Activated CD8-positive, alpha-beta memory T cell treated with anti-CD3 and anti-CD28 coated beads for 24 hours (primary cell): ENCODE results near the gene PUS3.
"Not testable (repeated sequence)": the region's sequence is repeated elsewhere in the genome, so short reads cannot be mapped to it uniquely, and the experiment has no call there.

Experiments used
- DNase-seq: peaks from one replicate; pipeline ENCODE4 v3.0.0-alpha.2; 2020

PUS3 gene

GRCh38 chr11:125918140-125918840 is 15.3 kb upstream of the PUS3 start:
- DNase-seq, result no peak

DNA sequence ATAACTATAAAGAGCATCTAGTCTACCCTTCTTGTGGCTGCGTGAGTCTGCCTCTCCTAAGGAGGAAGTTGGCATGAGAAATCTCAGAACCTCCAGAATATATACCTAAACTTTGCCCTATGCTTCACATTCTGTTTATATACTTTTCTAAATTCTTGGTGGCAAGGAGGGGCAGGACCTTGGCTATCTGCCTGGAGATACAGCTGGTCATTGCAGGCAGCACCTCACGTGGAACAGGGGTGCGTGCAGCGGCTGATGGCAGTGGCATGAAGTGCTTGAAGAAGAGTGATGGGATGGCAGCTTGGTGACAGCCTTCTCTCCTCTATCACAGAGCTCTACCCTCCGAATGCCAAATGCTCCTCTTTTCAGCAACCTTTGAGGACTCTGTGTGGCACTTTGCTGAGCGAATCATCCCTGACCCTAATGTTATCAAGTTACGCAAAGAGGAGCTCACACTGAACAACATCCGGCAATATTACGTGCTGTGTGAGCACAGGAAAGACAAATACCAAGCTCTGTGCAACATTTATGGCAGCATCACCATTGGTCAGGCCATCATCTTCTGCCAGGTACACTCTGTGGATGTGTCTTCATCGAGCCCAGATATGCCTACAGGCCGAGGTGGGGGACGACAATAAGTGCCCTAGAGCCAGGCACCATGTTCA is 13.8 kb upstream of the PUS3 start:
- DNase-seq, result no peak

DNA sequence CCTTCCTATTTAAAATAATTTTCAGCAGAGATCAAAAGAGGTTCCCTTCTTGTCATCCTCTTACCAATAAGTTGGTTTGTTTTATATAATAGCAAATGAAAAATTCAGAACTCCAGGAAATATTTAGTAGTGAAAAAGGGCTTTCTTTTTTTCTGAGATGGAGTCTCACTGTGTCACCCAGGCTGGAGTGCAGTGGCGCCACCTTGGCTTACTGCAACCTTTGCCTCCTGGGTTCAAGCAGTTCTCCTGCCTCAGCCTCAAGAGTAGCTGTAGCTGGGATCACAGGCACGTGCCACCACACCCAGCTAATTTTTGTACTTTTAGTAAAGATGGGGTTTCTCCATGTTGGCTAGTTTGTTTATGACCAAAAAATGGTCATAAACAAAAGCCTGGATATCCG is 11.6 kb upstream of the PUS3 start:
- DNase-seq, result not testable (repeated sequence)

DNA sequence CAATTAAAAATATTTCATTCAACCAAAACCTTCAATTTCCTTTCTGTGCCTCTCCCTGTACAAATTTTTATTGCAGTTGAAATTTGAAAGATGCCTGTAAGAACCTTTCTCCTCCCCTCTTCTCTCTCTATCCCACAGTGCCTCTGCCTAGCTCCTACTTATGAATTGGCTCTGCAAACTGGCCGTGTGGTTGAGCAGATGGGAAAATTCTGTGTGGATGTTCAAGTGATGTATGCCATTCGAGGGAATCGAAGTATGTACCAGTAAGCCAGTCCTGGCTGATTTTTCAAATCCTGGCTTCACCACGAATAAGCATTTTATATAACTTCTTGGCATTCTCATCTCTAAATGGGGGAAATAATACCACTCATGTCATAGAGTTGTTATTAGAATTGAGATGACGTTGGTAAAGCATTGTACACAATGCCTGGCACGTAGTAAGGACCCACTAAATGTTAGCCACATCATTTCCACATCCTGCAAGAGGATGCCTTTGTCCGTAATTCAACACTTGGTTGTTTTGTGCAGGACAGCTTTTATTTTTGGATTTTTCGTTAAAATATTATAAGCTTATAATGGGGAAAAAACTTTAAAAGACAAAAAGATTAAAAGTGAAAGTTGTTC is 7.3 kb upstream of the PUS3 start:
- no peak for DNase-seq

GRCh38 chr11:125904678-125905077 is 1.7 kb upstream of the PUS3 start:
- no peak for DNase-seq

GRCh38 chr11:125903711-125904659 is 979 bp upstream of the PUS3 start, which contains the start of gene DDX25:
Gene DDX25 (plus strand): TSS chr11:125904508. CDS start chr11:125904518, 10 bp downstream.
- peak; percentile 64 for DNase-seq

DNA sequence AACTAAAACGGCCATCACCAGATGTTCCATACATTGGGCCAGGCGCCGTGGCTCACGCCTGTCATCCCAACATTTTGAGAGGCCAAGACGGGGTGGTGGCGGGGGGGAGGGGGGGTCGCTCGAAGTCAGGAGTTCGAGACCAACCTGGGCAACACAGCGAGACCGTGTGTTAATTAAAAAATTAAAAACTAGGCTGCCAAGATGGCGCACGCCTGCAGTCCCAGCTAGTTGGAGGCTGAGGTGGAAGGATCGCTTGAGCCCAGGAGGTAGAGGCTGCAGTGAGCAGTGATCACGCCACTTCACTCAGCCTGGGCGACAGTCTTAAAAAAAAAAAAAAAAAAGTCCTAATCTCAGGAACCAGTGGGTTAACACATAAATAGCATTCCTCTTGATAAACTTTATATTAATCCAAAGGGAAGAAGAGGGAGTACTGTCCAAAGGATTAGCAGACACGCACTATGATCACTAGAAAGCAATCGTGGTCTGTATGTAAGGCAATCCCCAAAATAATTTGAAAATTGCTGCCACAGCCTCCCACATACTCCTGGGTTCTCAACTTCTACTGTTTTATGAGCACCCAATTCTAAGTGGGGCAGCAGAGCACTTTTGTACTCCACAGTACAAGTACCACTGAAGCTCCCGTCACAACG is 604 bp downstream of the PUS3 start:
- no peak for DNase-seq

DNA sequence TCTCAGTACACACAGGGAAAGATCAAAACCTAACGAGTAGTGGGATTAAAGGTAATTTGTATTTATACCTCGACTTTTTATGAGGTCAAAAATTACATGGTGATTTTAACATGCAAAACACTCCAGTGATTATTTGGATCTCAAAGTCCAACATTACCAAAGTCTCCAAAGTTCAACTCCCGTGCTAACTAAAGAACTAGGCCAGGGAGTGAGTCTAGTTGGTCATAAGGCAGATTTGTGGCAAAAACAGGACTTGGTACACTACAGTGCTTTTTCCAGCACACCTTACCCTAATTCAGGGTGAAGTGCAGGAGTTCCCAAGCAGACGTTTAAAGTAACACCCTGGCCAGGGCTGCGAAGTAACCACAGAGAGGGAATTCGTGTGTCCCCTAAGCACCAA is 1.1 kb downstream of the PUS3 start:
- DNase-seq, result no peak

GRCh38 chr11:125892994-125893393 is 10.0 kb downstream of the PUS3 start:
- DNase-seq, result no peak

DNA sequence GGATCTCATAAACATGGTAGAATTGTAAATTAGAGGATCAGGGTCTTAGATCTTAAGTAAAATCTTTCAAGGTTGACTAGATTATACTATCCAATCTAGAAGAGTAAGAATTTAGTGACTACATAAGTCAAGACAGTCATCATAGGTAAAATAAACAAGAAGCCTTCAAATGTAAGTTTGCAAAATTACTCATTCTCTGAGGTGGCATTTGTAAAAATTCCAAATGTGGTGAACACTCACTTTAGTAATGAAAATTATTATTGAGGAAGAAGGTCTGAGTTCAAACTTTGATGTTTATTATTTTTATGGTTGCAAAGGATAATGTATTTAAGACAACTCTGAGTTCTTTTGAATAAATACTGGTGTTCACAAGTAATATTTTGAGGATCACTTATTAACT is 10.9 kb downstream of the PUS3 start:
- no peak for DNase-seq

GRCh38 chr11:125890447-125891100 is 12.4 kb downstream of the PUS3 start:
- no peak for DNase-seq

- DNase-seq, result peak; percentile 99
Measured at GRCh38 chr11:125887373-125888324, 15.4 kb downstream of the PUS3 start, which contains the start of gene HYLS1. Gene HYLS1 (plus strand): TSS chr11:125887668. CDS start chr11:125899369, 11,701 bp downstream.

DNA sequence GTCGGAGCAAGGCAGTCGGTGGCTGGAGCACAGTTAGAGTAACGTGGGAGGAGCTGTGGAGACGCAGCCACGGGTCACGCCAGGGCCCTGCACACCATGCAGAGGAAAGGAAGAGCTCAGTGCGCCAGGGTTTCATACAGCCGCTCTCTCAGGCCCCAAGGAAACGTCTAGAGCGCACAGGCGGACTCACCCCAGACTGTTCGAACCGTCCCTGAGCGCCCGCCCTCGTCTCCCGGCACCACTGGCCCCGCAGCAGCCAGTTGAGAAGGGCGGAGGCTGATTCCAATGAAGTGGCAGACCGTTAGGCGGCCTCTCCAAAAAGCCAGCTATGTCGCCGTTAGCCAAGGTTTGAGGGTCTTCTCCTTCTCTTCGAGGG is 16.0 kb downstream of the PUS3 start:
- no peak for DNase-seq

DNA sequence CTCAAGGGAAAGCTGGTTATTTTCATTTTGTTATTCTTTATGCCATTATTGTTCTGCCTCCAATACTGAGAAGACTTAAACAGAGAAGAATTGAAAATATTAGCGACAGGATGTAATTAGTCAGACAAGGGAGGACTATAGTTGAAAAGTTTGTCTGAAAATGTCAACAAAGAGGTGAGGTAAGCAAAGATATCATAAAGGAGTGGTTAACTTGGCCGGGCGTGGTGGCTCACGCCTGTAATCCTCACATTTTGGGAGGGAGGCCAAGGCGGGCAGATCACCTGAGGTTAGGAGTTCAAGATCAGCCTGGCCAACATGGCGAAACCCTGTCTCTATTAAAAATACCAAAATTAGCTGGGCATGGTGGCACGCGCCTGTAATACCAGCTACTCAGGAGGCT is 19.6 kb downstream of the PUS3 start:
- no peak for DNase-seq

GRCh38 chr11:125881291-125881690 is 21.7 kb downstream of the PUS3 start:
- no peak for DNase-seq

DNA sequence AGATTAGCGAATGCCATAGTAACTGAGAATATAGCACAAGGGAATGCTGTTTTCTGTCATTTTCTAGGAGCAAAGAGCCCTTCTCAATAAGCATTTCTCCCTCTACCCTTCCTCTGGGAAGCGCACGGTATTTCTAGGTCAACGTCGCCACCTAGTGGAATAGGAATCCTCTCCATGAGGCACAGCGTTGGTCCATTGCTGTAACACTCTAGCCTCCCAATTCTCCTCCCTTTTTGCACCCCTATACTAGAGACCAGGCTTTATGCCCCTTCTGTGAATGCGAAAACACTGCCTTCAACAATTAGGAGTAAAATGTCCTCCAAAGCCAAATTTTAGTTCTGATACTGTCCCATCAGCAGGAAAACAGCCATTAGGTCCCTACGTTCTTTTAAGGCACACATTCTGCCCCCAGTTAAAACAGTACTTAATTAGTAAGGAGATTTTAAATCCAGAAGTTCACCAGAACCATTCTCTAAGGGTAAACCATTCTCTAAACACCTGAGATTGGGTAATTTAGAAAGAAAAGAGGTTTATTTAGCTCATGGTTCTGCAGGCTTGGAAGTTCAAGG is 28.4 kb downstream of the PUS3 start:
- DNase-seq, result no peak

GRCh38 chr11:125873881-125874555 is 29.0 kb downstream of the PUS3 start:
- no peak for DNase-seq

DNA sequence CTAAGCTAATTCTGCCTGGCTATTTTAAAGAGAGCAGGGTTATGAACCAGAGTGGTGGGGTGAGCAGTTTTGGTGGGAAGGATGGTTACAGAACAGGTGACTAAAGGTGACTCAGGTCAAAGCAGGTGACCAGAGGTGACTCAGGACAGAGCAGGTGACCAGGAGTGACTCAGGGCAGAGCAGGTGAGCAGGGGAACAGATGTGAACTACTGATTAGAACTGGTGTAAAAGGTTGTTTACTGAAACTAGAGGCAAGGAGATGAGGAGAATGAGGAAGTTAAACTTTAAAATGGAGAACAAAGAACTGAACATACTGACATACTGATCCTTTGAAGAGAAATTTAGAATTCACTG is 30.9 kb downstream of the PUS3 start:
- DNase-seq, result no peak

GRCh38 chr11:125871391-125872137 is 31.4 kb downstream of the PUS3 start:
- DNase-seq, result no peak
